ENCODE results near the gene FSIP1. TPM values are rescaled to one million over a fixed set of nuclear protein-coding genes. Genes with fewer than 3 reads are reported as not detected.

Gene FSIP1
- total and polyA plus RNA-seq, 7 donors, result 1.1 to 12.6 (median 1.4) TPM

- H3K4me1 ChIP-seq, result peaks cover 0 to 48% (median 44%) of the 10 kb centered on the region in 4 donors
- TF ChIP-seq CTCF (IDR thresholded peaks at IDR 0.05) (no peak), POLR2A (IDR thresholded peaks at IDR 0.05) (no peak), POLR2AphosphoS5 (IDR thresholded peaks at IDR 0.05) (no peak), EP300 (IDR thresholded peaks at IDR 0.05) (no peak)
- no peak for DNase-seq
- no peaks in the 10 kb centered on the region for H3K9me3 ChIP-seq
- no peak overlapping the region for H3K4me3 ChIP-seq
- intact Hi-C loops (cut with DNase I), result no loop called here
- 87% methylated on average over 7 of the region's 7 CpGs for WGBS, 2 donors
- H3K36me3 ChIP-seq, result no peaks in the 10 kb centered on the region
- H3K27me3 ChIP-seq, result no peaks in the 10 kb centered on the region
- peak overlapping the region in 3 of 4 donors; percentile 73 to 80 (median 75) for H3K27ac ChIP-seq
Observed at GRCh38 chr15:39556461-39556860, 226.2 kb downstream of the FSIP1 start.

- H3K4me1 ChIP-seq, result peaks cover 0 to 48% (median 44%) of the 10 kb centered on the region in 4 donors
- DNase-seq, result no peak
- TF ChIP-seq CTCF (IDR thresholded peaks at IDR 0.05), result no peak
- H3K27ac ChIP-seq, result peak overlapping the region in 3 of 4 donors; percentile 73 to 80 (median 75)
- intact Hi-C loops (cut with DNase I), result loop anchor here (2.0 kb wide), 1 partner anchor 65 kb away; no protein-coding TSS in a partner anchor
- no peaks in the 10 kb centered on the region for H3K27me3 ChIP-seq
- no peaks in the 10 kb centered on the region for H3K9me3 ChIP-seq
- 80 to 89% methylated on average over 4 of the region's 4 CpGs for WGBS, 2 donors
- H3K4me3 ChIP-seq, result no peak overlapping the region
- no peaks in the 10 kb centered on the region for H3K36me3 ChIP-seq
Observed at GRCh38 chr15:39555885-39556284, 226.8 kb downstream of the FSIP1 start.

- DNase-seq, result no peak
- intact Hi-C loops (cut with DNase I), result loop anchor here (2.0 kb wide), 1 partner anchor 64 kb away; no protein-coding TSS in a partner anchor
- Histone ChIP-seq H3K4me1 (peaks cover 0 to 48% (median 44%) of the 10 kb centered on the region in 4 donors), H3K27me3 (no peaks in the 10 kb centered on the region), H3K4me3 (no peak overlapping the region), H3K9me3 (no peaks in the 10 kb centered on the region), H3K27ac (peak overlapping the region in 3 of 4 donors; percentile 73 to 80 (median 75)), H3K36me3 (no peaks in the 10 kb centered on the region)
- TF ChIP-seq POLR2AphosphoS5 (IDR thresholded peaks at IDR 0.05), result no peak
Observed at GRCh38 chr15:39554746-39555387, 227.8 kb downstream of the FSIP1 start.

GRCh38 chr15:39553947-39554693 lies 228.5 kb downstream of the FSIP1 start:
- 11 to 51% methylated on average over 2 of the region's 2 CpGs for WGBS, 2 donors
- Histone ChIP-seq H3K4me3 (no peak overlapping the region), H3K9me3 (no peaks in the 10 kb centered on the region), H3K27ac (peak overlapping the region; percentile 4 to 80 (median 74)), H3K36me3 (no peaks in the 10 kb centered on the region), H3K27me3 (no peaks in the 10 kb centered on the region), H3K4me1 (peaks cover 0 to 48% (median 44%) of the 10 kb centered on the region in 4 donors)
- TF ChIP-seq POLR2AphosphoS5 (IDR thresholded peaks at IDR 0.05) (peak; percentile 68 to 83 (median 81)), POLR2A (IDR thresholded peaks at IDR 0.05) (no peak), EP300 (IDR thresholded peaks at IDR 0.05) (peak; percentile 69 to 77 (median 77)), CTCF (IDR thresholded peaks at IDR 0.05) (no peak)
- intact Hi-C loops (cut with DNase I), result loop anchor here (2.0 kb wide), 1 partner anchor 63 kb away; no protein-coding TSS in a partner anchor
- peak; percentile 85 for DNase-seq

- H3K36me3 ChIP-seq, result no peaks in the 10 kb centered on the region
- H3K4me1 ChIP-seq, result peaks cover 0 to 48% (median 44%) of the 10 kb centered on the region in 4 donors
- H3K27ac ChIP-seq, result peak overlapping the region in 3 of 4 donors; percentile 73 to 80 (median 75)
- H3K4me3 ChIP-seq, result no peak overlapping the region
- intact Hi-C loops (cut with DNase I), result no loop called here
- WGBS, 2 donors, result 80 to 85% methylated on average over 2 of the region's 2 CpGs
- no peaks in the 10 kb centered on the region for H3K27me3 ChIP-seq
- no peaks in the 10 kb centered on the region for H3K9me3 ChIP-seq
- no peak for DNase-seq
- TF ChIP-seq EP300 (IDR thresholded peaks at IDR 0.05) (no peak), POLR2AphosphoS5 (IDR thresholded peaks at IDR 0.05) (no peak), POLR2A (IDR thresholded peaks at IDR 0.05) (no peak), CTCF (IDR thresholded peaks at IDR 0.05) (no peak)
Observed at GRCh38 chr15:39552556-39552955, 230.1 kb downstream of the FSIP1 start.

Data from sigmoid colon (tissue), 7 donors.